HG03520 (cell line): ENCODE measurements around the gene KAT6B.
"Not testable (repeated sequence)": the region's sequence is repeated elsewhere in the genome, so short reads cannot be mapped to it uniquely, and the experiment has no call there.

Source experiments
- ATAC-seq: cut with Tn5 transposase; IDR thresholded peaks from one replicate; pipeline ENCODE4 v1.9.1; 2021; ENCODE audit warnings: mild to moderate bottlenecking, moderate library complexity; ENCODE audit not compliant: unreplicated experiment

KAT6B gene

DNA sequence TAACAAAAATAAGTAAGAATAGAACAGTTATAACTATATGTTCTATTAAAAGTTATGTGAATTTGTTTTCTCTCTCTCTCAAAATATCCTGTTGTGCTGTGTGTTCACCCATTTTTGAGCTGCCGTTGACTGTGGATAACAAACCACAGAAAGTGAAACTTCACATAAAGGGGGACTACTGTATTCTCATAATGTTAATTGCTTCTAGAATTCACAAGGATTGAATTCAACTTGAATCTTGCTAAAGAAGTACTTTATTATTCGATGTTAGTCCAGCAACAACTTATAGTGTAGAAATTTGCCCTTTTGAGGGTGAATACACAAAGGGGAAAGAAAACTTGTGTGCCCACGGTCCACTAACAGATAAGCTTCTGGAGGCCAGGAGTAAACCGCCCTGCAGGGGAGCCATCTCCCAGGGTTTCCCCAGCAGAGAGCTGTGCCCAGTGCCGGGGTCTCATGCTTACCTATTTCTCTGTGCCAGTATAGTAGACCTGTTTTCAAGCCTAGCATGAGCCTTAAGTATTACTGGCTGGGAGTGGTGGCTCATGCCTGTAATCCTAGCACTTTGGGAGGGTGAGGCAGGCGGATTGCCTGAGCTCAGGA lies 87.1 kb downstream of the KAT6B start:
- no peak for ATAC-seq

- ATAC-seq: no peak
These were observed 89.9 kb downstream of the KAT6B start for GRCh38 chr10:74916283-74916682.

- ATAC-seq: no peak
These were observed 91.2 kb downstream of the KAT6B start for GRCh38 chr10:74917481-74918077.

DNA sequence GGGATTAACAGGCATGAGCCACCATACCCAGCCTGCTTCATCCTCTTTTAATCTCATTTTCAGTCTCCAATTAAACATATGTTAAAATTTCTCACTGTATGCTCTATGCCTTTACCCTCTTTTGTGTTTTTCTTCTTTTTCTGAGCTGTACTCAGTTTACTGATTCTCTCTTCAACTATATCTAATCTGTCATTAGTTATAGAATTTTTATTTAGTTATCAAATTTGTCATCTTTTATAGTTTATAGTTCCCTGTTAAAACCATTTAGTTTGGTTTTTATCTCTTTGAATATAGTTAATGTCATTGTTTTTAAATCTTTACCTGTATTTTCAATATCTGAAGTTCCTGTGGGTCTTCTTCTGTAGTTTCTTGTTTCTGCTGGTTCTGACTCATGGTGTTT lies 93.3 kb downstream of the KAT6B start:
- ATAC-seq: no peak

DNA sequence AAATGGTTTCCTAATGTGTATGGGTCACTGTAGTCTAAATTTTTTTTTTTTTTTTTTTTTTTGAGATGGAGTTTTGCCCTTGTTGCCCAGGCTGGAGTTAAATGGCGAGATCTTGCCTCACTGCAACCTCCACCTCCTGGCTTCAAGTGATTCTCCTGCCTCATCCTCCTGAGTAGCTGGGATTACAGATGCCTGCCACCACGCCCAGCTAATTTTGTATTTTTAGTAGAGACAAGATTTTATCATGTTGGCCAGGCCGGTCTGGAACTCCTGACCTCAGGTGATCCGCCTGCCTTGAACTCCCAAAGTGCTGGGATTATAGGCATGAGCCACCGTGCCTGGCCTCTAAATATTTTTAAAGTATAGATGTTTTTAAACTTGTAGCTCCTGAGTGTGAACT lies 94.7 kb downstream of the KAT6B start:
- ATAC-seq: not testable (repeated sequence)

DNA sequence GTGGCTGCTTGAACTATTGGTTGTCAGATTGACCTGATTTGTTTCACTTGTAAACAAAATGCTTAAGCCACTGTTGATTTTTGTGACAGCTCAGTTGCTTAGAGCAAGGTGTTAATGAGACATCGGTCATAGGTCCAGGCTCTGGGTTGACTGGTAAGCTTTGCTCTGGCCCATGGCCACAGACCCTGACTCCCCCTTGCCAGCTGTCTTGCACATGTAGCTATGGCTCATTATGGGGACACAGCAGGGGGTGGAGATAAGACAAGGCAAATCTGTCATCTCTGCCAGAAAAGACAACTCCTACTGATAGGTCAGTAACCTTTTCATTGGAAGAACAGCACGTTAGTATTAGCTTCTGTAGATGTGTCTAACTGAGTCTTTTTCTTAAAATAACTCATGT lies 95.3 kb downstream of the KAT6B start:
- ATAC-seq: no peak

- no peak for ATAC-seq
These were observed 96.5 kb downstream of the KAT6B start for GRCh38 chr10:74922921-74923320.

- no peak for ATAC-seq
These were observed 97.2 kb downstream of the KAT6B start for GRCh38 chr10:74923556-74923955.

DNA sequence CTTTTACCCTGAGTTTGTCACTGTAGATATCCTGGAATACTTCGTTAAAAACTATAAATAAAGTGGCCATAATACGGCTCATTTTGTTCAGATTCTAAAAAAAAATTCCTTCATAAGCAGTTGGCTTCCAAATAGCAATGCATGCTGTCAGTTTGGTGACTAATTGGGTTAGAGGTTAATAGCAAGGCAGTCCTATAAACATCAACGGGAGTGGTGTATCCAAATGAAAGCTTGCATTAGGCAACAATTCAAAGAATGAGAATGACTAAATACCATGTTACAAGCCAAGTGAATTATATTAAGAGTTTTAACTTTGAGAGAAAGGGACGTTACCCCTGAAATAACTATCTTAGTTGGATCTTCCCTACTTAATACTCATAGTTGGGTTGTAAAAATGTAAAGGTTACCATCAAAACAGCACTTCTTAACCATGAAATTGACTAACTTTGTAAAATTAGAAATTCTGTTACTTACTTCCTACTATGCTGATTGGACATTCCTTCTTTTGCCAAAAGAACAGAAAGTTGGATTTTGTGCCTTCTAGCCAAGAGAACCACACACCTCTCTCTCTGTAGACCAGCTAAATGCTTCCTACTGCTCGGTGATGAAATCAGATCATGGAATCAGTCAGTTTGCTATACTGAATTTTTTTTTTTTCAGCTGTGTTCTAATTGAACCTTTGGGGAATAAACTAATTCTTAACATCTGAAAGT lies 98.0 kb downstream of the KAT6B start:
- no peak for ATAC-seq

DNA sequence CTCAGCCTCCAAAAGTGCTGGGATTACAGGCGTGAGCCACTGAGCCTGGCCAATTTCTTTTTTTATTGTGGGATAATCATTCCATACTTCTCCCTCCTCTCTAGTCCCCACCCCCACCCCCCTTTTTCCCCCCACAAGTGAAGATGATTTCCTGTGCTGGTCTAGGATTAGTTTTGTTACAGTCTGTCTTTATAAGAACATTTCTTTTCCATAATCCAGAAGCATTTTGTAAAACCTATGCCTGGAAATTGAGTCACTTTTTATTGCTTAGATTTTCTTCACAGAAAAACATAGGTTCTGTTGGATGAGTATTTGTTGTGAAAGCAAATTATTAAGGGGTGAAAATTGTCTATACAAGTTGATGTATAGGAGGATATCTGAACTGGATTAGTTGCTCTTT lies 98.9 kb downstream of the KAT6B start:
- ATAC-seq: no peak

DNA sequence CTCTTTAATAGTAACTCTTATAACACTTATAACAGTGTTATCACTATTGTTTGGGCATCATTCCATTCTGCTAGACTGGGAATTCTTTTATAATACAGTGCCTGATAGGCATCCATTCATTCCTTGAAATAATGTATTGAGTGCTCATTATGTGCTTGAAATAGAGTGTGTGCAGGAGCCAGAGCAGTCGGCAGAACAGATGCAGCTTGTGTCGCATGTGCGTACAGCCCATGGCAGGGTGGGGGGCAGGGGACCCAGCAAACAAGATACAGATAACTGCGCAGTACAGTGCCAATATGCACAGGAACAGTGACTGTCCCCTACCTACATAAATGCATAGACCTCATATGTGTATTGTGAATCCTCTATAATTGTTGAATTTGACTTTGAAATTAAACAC lies 99.3 kb downstream of the KAT6B start:
- no peak for ATAC-seq

GRCh38 chr10:74926791-74927585 lies 100.6 kb downstream of the KAT6B start:
- ATAC-seq: no peak

GRCh38 chr10:74927701-74928100 lies 101.3 kb downstream of the KAT6B start:
- ATAC-seq: no peak

GRCh38 chr10:74928742-74929191 lies 102.4 kb downstream of the KAT6B start:
- no peak for ATAC-seq

DNA sequence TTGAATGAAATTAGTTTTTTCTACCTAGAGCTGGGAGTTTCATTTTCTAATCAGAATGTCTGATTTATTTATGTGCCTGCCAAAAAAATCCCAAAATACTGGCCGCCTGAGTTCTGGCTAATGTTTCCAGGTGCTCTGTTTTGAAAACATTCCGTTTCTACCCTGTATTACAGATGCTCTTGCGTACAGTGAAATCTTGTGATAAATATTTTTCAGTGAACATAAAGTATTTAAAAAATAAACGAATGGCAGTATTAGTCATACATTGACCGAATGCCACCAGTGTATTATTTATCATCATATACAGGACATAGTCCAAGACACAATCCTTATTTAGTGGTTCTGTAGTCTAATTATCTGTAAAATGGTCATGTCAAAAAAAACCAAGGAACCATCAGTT lies 102.8 kb downstream of the KAT6B start:
- ATAC-seq: no peak

DNA sequence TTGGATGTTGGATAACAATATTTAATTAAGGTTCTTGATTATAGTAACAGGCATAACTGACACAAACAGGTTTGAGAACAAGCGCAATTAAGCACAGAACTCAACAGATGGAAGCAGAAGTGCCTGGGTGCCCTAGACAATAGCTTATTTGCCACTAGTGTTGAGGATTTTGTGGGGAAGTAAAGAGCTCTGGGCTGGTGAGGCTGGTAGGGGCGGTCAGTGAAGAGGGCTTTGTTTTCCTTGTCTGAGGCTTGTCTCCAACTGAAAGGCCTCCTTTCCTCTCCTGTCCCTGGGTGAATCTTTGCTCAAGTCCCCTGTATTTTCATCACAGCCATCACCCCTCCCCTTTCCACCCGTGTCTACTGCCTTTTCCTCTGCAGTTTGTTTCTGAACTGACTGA lies 104.6 kb downstream of the KAT6B start:
- no peak for ATAC-seq

GRCh38 chr10:74932648-74933047 lies 106.2 kb downstream of the KAT6B start:
- no peak for ATAC-seq

DNA sequence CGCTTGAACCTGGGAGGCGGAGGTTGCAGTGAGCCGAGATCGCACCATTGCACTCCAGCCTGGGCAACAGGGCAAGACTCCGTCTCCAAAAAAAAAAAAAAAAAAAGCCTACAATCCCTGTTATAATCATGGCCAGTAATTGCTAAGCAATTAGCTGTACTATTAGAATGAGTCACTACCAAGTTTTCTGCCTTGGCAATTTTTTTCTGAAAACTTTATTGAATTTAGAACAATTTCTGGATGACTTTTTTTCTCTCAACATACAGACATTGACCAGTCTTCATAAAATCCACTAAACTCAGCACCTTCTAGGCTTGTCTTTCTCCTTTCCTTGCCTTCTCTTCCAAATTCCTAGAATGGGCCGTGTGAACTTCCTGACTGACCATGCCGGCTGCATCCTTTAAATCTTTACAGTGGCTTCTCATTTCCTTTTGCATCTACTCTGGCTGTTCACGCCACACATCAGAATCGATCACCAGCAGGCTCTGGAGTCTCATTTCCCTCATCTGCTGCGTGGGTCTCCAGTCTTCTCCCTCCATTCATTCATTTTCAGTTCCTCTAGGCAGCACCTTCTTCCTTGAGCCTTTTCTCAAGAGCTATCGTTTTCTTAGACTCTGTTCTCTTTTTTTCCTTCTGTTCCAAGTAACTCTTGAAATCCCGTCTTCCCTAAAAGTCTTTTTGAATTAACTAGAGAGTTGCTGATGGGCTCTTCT lies 107.9 kb downstream of the KAT6B start:
- no peak for ATAC-seq

- no peak for ATAC-seq
These were observed 110.3 kb downstream of the KAT6B start for GRCh38 chr10:74936577-74937265.

DNA sequence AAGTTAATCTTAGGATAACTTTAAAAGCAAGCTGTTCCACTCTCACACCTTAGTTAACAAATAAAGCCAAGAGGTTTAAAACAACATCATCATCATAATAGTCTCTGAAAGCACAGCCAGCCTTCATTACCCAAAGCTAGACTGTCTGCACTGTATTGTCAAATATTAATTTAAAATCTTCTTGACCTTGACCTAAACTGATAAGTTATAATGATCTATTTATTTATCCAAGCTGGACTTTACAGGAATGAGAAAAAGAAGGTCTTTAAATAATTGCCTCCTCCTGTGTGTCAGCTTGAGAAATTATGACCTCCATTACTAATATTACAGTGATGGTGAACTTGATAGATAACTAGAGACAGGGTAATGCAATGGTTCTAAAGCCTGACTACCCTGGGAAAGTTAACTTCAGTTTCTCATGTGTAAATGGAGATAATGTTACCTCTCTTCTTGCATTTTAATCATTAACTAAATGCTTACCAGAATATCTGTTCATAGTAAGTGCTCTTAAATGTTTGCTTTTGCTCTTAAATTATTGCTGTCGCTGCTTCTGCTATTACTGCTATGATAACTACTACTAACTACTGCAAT lies 111.0 kb downstream of the KAT6B start:
- ATAC-seq: no peak
